NK-92 (cell line): Measurements from ENCODE around the gene PRX.
"Not testable (repeated sequence)": the region's sequence is repeated elsewhere in the genome, so short reads cannot be mapped to it uniquely, and the experiment has no call there.

Source experiments
- DNase-seq: peaks from one replicate; lab custom pipeline; 2025; ENCODE audit not compliant: unreplicated experiment; lab: John Stamatoyannopoulos, UW

PRX gene

DNA sequence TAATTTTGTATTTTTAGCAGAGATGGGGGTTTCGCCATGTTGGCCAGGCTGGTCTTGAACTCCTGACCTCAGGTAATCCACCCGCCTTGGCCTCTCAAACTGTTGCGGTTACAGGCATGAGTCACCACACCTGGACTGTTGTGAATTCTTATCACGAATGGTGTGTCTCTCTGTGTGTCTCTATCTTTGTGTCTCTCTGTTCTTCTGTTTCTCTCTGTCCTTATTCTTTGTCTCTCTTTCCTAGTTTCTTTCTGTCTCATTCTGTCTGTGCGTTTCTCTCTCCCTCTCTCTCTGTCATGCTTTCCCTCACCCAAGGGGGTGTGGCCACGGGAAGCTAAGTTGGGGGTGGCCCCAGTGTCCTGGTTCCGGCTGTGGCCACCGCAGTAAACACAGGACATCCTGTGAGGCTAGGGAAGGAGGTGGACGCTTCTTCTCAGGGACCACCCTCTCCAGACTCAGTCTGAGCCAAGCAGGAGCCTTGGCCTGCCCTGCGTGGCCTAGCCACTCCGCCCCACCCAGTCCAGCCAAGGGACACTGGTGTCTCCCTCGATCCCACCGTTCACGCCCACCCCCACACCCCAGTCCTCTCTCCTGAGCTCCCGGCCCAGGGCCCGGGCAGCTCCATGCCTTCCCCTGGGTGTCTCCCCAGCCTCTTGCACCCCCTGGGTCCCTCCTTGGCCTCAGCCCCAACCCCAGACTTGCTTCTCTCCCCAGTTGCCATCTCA, 3.9 kb upstream of the PRX start:
- DNase-seq = no peak

DNA sequence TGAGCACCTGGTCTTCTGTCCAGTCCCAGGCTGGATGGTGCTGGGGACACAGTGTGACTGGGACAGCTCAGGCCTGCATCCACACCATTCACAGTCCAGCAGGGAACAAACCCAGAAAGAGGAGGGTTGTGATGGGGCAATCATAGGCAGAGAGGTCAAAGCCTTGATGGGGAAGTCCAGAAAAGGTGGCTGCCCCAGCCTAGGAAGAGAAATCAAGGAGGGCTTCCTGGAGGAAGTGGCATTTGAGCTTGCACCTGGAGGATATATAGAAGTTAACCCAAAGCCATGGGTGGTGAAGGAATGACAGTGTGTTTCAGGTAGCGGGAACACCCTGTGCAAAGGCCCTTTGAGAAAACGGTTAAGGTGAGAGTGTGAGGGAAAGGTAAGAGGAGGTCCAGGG, 2.6 kb upstream of the PRX start:
- DNase-seq = no peak

DNA sequence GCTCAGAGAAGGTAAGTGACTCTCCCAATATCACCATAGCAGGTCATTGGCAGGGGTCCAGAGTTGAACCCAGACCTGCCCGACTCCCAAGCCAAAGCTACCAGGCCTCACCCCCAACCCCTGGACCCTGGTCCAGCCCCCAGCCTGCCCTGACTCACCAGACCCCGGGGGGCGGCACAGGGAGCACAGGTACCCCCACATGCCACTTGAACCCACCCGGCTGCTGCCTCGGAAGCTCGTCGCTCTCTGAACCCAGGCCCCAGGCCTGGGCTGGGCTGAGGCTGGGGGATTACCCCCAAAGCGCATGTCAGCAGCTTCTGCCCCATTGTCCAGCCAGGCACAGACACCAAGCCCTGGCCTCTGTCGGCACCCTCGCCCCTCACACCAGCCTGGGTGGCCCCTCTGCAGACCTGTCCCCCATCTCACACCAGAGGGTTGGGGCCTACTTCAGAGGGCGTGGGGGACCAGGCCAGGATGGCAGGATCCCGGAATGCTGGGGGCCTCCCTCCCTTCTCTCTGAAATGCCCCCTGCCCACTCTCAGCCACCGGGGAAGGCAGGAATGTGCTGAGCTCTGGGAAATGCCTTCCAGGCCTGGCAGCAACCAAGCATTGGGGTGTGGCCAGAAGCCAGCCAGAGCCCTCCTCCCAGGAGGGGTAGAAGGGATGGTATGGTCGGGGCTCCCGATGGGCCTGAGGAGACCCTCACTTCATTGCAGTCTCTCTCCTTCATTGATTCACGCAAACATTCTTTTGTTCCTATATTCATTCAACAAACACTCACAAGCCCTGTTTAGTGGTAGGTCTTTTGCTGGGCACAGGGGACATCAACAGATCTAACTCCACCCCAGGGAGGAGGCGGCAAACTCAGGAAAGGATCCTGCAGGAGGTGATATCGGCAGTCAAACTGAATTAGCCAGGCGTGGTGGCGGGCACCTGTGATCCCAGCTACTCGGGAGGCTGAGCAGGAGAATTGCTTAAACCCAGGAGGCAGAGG, 1.7 kb upstream of the PRX start:
- DNase-seq = no peak

DNA sequence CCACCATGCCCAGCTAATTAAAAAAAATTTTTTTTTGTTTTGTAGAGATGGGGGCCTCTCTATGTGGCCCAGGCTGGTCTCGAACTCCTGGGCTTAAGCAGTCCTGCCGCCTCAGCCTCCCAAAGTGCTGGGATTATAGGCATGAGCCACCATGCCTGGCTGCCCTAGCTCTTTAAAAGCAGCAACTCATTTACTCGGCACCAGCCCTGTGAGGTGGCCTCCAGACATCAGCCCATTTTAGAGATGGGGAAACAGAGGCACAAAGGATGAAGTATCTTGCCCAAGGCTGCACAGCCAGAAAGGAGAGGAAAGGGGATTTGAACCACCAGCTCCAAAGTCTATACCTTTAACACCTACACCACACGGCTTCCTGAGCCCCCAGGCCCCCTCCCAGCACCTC, 312 bp downstream of the PRX start:
- no peak for DNase-seq

- DNase-seq = no peak
Observed at GRCh38 chr19:40411958-40412499, 1.1 kb downstream of the PRX start.

- DNase-seq = no peak
Observed at GRCh38 chr19:40411125-40411842, 1.9 kb downstream of the PRX start.

- DNase-seq = no peak
Observed at GRCh38 chr19:40410030-40410389, 3.2 kb downstream of the PRX start.

GRCh38 chr19:40408598-40408925, 4.6 kb downstream of the PRX start:
- DNase-seq = not testable (repeated sequence)

GRCh38 chr19:40407714-40408597, 5.2 kb downstream of the PRX start:
- no peak for DNase-seq

- DNase-seq = no peak
Observed at GRCh38 chr19:40403262-40403984, 9.8 kb downstream of the PRX start.

DNA sequence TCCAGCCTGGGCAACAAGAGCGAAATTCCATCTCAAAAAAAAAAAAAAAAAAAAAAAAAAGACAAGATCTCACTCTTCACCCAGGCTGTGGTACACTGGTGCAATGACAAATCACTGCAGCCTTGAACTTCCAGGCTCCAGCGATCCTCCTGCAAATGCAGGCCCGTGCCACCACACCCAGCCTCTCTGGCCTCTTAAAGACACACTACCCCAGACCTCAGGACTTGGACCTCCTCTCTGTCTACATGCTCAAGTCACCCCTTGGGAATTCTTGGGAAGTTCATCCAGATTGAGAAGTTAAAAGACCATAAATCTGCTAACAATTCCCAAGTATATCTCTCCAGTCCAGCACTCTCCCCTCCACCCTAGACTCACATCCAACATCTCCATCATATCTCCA, 12.6 kb downstream of the PRX start:
- DNase-seq = no peak

DNA sequence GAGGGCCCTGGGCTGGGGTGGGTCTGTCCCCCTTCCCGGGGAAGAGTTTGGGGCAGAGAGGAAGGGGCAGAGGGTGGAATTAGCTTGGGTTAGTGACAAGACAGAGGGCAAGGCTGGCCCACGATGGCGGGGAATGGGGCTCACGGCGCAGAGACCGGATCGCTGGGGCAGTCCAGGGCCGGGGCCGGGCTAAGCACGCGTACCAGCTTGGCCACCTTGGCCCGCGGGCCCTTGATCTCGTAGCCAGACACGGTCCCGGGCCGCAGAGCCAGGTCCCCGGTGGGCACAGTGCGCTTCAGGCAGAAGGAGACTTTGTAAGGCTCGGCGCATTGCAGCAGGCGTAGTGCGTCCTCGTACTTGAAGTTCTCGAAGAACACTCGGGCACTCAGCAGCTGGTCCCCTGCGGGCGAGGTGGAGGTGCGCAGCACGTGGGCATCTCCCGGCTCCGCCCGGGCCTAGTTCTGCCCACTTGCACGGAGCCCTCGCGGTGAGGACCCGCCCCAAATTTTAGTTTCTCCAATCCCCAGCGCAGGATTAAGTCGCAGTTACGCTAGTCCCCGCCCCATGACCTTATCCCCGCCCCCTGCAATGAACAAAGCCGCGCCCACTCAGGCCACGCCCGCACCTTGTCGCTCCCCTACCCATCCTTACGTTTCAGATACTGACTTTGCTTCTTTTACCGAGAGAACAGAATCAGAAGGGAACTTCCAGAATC, 14.6 kb downstream of the PRX start:
- no peak for DNase-seq

DNA sequence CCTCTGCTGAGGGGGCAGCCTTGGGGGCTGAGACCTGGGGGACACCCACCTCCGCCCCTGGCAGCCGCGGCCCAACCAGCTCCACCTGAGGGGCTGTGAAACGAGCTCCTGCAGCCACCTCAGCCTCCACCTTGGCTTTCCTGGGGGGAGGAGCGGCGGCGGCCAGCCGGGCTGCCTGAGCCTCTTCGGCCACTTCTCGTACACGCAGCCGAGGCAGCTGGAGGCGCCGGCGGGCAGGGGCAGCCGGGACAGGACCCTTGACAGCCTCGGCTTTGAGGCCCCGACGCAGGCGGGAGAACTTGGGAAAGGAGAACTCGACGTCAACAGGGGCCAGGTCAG, 15.6 kb downstream of the PRX start:
- no peak for DNase-seq

DNA sequence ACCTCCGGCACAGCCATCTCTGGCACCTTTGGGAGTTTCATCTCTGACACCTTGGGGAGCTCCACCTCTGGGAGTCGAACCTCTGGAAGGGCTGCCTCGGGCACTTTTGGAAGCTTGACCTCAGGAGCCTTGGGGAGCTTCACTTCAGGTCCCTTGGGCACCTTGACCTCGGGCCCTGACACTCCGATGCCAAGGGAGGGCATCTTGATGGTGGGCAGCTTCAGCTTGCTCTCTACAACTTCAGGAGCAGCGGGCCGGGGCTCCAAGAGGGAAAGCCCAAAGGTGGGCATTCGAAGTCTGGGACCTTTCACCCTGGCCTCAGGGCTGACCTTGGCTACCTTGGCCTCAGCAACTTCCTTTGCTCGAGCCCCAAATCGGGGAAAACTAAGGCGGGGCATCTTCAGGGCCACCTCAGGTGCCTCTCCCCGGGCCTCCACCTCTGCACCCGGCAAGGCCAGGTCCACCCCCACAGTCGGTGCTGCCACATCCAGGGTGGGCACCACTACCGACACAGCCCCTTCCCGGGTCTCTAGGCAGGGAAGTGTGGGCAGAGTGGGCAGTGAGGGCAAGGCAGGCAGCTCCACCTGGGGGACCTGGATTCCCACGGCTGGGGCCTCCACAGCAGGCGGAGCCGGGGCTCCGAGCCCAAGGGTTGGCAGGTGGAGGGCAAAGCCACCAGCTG, 16.2 kb downstream of the PRX start:
- DNase-seq = no peak

DNA sequence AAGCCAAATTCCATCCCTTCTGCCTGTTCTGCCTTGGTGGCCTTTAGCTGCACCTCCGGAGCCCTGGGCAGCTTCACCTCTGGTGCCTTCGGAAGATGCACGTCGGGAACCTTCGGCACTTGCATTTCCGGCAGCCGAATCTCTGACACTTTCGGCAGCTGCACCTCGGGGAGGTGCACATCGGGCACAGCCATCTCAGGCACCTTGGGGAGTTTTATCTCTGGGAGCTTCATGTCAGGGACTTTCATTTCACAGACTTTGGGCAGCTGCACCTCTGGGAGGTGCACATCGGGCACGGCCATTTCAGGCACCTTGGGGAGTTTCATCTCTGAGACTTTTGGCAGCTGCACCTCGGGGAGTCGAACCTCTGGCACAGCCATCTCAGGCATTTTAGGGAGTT, 17.2 kb downstream of the PRX start:
- DNase-seq = no peak

GRCh38 chr19:40394816-40395210, 18.4 kb downstream of the PRX start:
- no peak for DNase-seq

DNA sequence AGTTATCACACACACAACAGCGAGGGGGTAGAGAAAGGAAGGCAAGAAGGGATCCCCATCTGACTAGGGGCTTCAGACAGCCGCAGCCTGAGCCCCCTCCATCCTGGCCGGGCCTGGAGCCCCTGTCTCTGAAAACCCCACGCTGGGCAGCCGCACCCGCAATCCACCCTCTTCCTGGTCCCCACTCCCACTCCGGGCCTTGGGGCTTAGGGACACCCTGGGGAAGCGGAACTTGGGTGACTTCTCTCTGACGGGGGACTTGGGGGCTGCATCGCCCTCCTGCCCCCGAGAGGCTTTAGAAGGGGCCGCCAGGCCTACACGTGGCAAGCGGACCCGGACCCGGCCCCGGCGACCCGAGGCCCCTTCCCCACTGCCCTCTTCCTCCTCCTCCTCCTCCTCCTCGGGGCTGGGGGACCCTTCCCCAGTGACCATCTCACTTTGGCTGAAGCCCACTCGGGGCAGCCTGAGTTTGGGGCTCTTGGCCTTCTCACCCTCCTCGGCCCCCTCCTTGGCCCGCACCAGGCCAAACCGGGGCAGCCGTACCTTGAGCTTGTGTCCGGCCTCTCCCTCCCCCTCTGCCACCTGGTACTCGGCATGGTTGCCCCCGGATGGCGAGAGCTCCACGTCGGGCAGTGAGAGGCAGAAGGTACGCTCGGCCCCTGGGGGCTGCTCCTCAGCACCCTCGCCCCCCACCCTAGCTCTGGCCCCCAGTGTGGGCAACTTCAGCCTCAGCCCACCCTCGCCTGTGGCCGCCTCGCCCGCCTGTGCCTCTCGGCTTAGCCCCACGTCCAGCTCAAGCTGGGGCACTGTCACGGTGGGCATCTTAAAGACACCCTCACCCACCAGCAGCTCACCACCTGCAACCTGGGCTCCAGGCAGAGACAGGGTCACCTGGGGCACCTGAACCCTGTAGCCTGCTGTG, 19.0 kb downstream of the PRX start:
- no peak for DNase-seq
